HAP-1 (cell line): ENCODE data around the gene C1orf50.
A peak's percentile ranks its signal among the peaks of the same experiment; 100 is the strongest.

Experiments
- DNase-seq, 2 experiments: peaks; one replicate each; pipeline ENCODE4 v3.0.0-alpha.2; 2016 to 2020; ENCODE audit warnings: low spot score in 2 of 2
- H3K27me3 ChIP-seq: fragments of 250-450 bp; sonication (Bioruptor Pico); 2 replicates; pipeline ENCODE4 v1.5.1; 2020; ENCODE audit warnings: low read depth, mild to moderate bottlenecking, moderate library complexity
- H3K36me3 ChIP-seq: fragments of 250-450 bp; sonication (Bioruptor Pico); replicated peaks from 2 replicates; pipeline ENCODE4 v1.5.1; 2020; ENCODE audit warnings: mild to moderate bottlenecking
- H3K4me1 ChIP-seq: fragments of 250-450 bp; sonication (Bioruptor Pico); 2 replicates; pipeline ENCODE4 v1.5.1; 2020; ENCODE audit warnings: mild to moderate bottlenecking
- H3K4me3 ChIP-seq: fragments of 250-450 bp; sonication (Bioruptor Pico); 2 replicates; pipeline ENCODE4 v1.5.1; 2020; ENCODE audit warnings: mild to moderate bottlenecking, moderate library complexity
- H3K9me3 ChIP-seq: fragments of 250-450 bp; sonication (Bioruptor Pico); 2 replicates; pipeline ENCODE4 v1.5.1; 2020; ENCODE audit warnings: mild to moderate bottlenecking, moderate library complexity
- in situ Hi-C: fragments of 300-500 bp; cut with MboI; formaldehyde crosslinking; loops from 3 replicates; pipeline ENCODE4 v1.14.3; 2020; ENCODE audit warnings: low sequenced_read_pairs, inconsistent platforms, mixed read lengths

C1orf50 gene

GRCh38 chr1:42735477-42736105, 31.5 kb upstream of the C1orf50 start:
- Histone ChIP-seq H3K4me1 (no peaks in the 10 kb centered on the region), H3K9me3 (no peaks in the 10 kb centered on the region), H3K27me3 (no peaks in the 10 kb centered on the region), H3K4me3 (no peak overlapping the region), H3K36me3 (no peaks in the 10 kb centered on the region)
- in situ Hi-C loops, result no loop called here
- DNase-seq, result no peak

GRCh38 chr1:42736152-42736551, 30.9 kb upstream of the C1orf50 start:
- Histone ChIP-seq H3K4me3 (no peak overlapping the region), H3K9me3 (no peaks in the 10 kb centered on the region), H3K27me3 (no peaks in the 10 kb centered on the region), H3K4me1 (no peaks in the 10 kb centered on the region), H3K36me3 (no peaks in the 10 kb centered on the region)
- in situ Hi-C loops, result no loop called here
- DNase-seq, result peak in 1 of 2 experiments; percentile 56

GRCh38 chr1:42736571-42737200, 30.4 kb upstream of the C1orf50 start:
- in situ Hi-C loops, result no loop called here

GRCh38 chr1:42737257-42737656, 29.8 kb upstream of the C1orf50 start:
- Histone ChIP-seq H3K9me3 (no peaks in the 10 kb centered on the region), H3K4me1 (no peaks in the 10 kb centered on the region), H3K36me3 (no peaks in the 10 kb centered on the region), H3K4me3 (no peak overlapping the region), H3K27me3 (no peaks in the 10 kb centered on the region)
- no peak for DNase-seq
- in situ Hi-C loops, result no loop called here

More at GRCh38 chr1:42736571-42737200, 30.4 kb upstream of the C1orf50 start:
- no peaks in the 10 kb centered on the region for H3K4me1 ChIP-seq
- H3K27me3 ChIP-seq, result no peaks in the 10 kb centered on the region
- H3K36me3 ChIP-seq, result no peaks in the 10 kb centered on the region
- no peaks in the 10 kb centered on the region for H3K9me3 ChIP-seq
- H3K4me3 ChIP-seq, result no peak overlapping the region
- DNase-seq, result no peak

DNA sequence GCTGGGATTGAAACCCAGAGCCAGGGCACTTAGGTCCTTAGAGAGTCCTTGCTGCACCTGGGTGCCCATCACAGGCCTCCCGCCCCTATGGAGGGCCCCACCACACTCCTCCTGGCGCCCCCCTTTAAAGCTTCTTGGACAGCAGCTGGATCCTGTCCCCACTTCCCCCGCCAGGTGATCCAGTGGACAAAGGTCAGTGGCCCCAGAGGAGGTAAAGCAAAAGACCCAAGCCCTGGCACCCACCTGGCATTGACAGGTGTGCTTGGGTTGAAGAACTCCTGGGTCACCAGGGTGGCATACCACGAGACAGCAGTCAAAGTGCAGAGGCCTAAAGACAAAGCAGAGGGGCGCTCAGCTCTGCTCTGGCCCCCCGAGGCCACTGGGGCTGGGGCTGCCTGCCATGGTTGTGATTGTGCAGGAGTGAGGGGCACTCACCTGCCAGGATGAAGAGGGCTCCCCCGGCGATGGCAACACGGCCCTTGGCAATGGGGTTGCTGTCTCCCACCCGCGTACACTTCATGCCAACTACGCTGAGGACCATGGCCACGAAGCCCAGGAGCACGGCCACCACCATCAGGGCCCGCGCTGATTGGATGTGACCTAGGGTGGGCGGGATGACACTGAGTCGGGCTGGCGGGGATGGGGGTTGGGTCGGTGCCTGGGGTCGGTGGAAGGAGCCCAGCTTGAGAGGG, 28.9 kb upstream of the C1orf50 start:
- Histone ChIP-seq H3K27me3 (no peaks in the 10 kb centered on the region), H3K4me1 (no peaks in the 10 kb centered on the region), H3K4me3 (no peak overlapping the region), H3K36me3 (no peaks in the 10 kb centered on the region), H3K9me3 (no peaks in the 10 kb centered on the region)
- in situ Hi-C loops, result no loop called here
- no peak for DNase-seq

DNA sequence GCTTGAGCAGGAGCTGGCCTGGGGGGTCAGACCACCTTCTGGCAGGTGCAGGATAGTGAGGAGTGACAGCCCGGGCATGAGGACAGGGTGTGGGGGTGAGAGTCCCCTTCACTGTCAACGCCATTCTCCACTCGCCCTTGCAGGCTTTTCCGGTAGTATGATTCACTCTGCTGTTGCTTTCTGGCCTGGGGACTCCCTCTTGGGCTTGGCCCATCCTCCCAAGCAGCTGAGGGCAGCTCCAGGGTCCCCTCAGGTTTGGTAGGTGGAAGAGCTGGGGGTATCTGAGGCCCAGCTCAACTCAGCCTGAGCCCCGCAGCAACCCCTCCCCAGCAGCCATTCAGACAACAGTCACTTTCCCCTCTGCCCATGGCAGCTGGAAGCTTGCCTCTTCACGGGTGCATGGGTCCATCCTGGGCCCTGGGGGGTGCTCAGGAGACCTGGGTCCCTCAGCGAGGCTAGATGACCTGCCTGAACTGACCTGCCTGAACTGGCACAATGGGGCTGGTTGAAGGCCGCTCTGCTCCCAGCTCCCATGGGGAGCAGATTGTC, 28.3 kb upstream of the C1orf50 start:
- DNase-seq, result no peak
- in situ Hi-C loops, result no loop called here
- H3K4me1 ChIP-seq, result no peaks in the 10 kb centered on the region
- no peaks in the 10 kb centered on the region for H3K27me3 ChIP-seq
- H3K4me3 ChIP-seq, result no peak overlapping the region
- H3K9me3 ChIP-seq, result no peaks in the 10 kb centered on the region
- no peaks in the 10 kb centered on the region for H3K36me3 ChIP-seq

- H3K27me3 ChIP-seq, result no peaks in the 10 kb centered on the region
- H3K9me3 ChIP-seq, result no peaks in the 10 kb centered on the region
- H3K36me3 ChIP-seq, result no peaks in the 10 kb centered on the region
- DNase-seq, result peak in 1 of 2 experiments; percentile 35
- H3K4me3 ChIP-seq, result no peak within 1 kb of the TSS
- no peaks in the 10 kb centered on the region for H3K4me1 ChIP-seq
- in situ Hi-C loops, result loop anchor here (10.0 kb wide), 1 partner anchor 175 kb away; no protein-coding TSS in a partner anchor
Measured at GRCh38 chr1:42739753-42740700, 27.0 kb upstream of the C1orf50 start, which contains the start of gene CLDN19. TSS of gene CLDN19 (minus strand) at chr1:42740236. CDS start at chr1:42740063, 173 bp downstream.

DNA sequence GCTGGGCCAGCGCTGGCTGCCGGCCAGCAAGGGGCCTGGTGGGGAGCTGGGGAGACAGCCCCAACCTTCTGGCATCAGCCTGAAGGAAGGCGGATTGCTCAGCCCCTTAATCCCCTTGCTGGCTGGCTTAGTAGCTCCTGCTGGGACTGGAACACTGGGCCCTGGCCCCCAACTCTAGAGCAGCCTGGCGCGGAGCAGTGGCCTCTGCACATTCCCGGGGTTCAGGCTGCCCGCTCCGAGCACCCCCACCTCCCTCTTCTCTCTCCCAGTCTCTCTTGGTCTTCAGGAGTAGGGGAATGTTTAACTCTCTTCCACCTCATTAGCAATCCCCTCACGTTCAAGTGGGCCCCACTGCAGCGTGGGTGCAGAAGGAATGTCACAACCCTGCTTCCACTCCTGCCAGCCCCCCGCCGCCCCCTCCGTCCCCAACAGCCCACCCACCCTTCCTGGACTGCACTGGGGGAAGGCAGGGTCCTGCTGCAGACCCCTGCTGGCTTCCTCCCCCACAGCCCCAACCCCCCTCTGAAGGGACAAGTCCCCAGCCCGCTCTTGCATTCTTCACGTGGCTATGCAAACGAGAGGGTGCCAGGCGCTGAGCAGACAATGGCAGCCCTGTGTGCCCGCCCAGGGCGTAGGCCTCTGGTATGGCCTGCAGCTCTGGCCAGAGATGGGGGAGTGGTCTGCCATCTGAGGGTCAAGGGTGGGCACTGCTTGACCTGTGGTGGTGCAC, 26.0 kb upstream of the C1orf50 start:
- DNase-seq, result no peak
- peaks cover under 1% of the 10 kb centered on the region for H3K36me3 ChIP-seq
- no peak overlapping the region for H3K4me3 ChIP-seq
- no peaks in the 10 kb centered on the region for H3K9me3 ChIP-seq
- H3K4me1 ChIP-seq, result no peaks in the 10 kb centered on the region
- no peaks in the 10 kb centered on the region for H3K27me3 ChIP-seq
- in situ Hi-C loops, result loop anchor here (10.0 kb wide), 1 partner anchor 176 kb away; no protein-coding TSS in a partner anchor

DNA sequence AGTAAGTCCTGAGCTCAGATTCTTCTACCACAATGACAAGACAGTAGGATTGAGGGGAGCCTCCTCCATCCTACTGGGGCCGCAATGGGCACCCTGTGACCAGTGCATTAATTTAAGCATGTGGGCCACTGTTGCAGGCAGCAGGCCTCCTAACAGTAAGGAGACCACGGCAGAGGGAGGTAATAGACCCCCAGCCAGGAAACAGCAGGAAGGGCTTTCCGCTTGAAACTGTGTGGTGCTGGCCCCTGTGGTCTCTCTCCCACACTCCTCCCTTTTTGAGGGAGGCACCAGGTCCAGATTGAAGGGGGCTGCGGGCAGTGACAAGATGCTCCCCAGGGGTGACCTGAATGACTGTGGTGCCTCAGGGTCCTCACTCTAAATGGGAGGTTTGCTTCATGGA, 25.3 kb upstream of the C1orf50 start:
- in situ Hi-C loops, result loop anchor here (10.0 kb wide), 1 partner anchor 177 kb away; no protein-coding TSS in a partner anchor
- Histone ChIP-seq H3K4me3 (no peak overlapping the region), H3K27me3 (no peaks in the 10 kb centered on the region), H3K4me1 (no peaks in the 10 kb centered on the region), H3K36me3 (peaks cover 7% of the 10 kb centered on the region), H3K9me3 (no peaks in the 10 kb centered on the region)
- DNase-seq, result no peak

GRCh38 chr1:42742141-42742540, 24.9 kb upstream of the C1orf50 start:
- Histone ChIP-seq H3K4me1 (no peaks in the 10 kb centered on the region), H3K9me3 (no peaks in the 10 kb centered on the region), H3K4me3 (no peak overlapping the region), H3K36me3 (peaks cover 12% of the 10 kb centered on the region), H3K27me3 (no peaks in the 10 kb centered on the region)
- no peak for DNase-seq
- in situ Hi-C loops, result loop anchor here (10.0 kb wide), 1 partner anchor 177 kb away; no protein-coding TSS in a partner anchor

DNA sequence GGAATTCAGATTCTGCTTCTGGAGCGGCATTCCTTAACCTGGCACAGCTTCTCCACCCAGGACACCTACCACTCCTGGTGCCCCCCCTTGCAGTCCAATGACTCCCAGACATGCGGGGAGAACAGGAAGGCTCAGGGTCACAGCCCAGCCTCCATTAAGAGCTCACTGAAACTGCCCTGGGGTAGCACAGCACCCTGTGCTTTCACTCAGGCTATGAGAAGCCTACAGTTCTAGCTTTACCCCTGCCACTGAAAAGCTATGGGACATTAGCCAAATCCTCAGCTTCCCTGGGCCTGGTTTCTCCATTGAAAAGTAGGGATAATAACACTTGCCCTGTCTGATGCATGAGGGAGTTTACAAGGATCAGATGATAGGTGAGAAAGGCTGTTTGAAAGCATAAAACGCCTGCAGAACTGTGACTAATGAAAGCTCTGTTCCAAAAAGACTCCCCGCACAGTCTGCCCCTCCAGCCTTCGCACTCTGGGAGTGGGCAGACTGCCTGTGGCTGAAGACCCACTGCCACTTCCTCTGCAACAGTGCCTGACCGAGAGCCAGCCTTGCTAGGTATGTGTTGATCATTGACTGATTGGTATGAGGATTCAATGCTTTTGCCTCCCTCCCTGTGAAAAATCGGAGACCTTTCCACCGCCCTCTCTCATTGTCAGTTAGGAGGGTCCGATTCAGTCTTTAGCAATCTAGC, 24.3 kb upstream of the C1orf50 start:
- in situ Hi-C loops, result loop anchor here (10.0 kb wide), 1 partner anchor 178 kb away; no protein-coding TSS in a partner anchor
- H3K27me3 ChIP-seq, result no peaks in the 10 kb centered on the region
- no peak for DNase-seq
- H3K4me3 ChIP-seq, result no peak overlapping the region
- peaks cover 17% of the 10 kb centered on the region for H3K36me3 ChIP-seq
- H3K4me1 ChIP-seq, result no peaks in the 10 kb centered on the region
- no peaks in the 10 kb centered on the region for H3K9me3 ChIP-seq
